ENCODE data around the gene RNASEH1. TPM values are rescaled to one million over a fixed set of nuclear protein-coding genes. Genes with fewer than 3 reads are reported as not detected.
"Not testable (repeated sequence)": the region's sequence is repeated elsewhere in the genome, so short reads cannot be mapped to it uniquely, and the experiment has no call there.

Gene RNASEH1
- total RNA-seq, 1 donor from 2014 or later = 20.9 TPM

GRCh38 chr2:3529316-3530025 is 28.7 kb downstream of the RNASEH1 start:
- intact Hi-C loops (cut with DNase I) = no loop called here
- ATAC-seq (no peak), DNase-seq (ENCODE audit: missing footprints) (no peak)

GRCh38 chr2:3527886-3528785 is 30.0 kb downstream of the RNASEH1 start:
- intact Hi-C loops (cut with DNase I) = no loop called here
- ATAC-seq = no peak
- DNase-seq (ENCODE audit: missing footprints) = no peak

- DNase-seq (ENCODE audit: missing footprints) (no peak), ATAC-seq (no peak)
- intact Hi-C loops (cut with DNase I) = no loop called here
Measured at GRCh38 chr2:3526871-3527270, 31.3 kb downstream of the RNASEH1 start.

- intact Hi-C loops (cut with DNase I) = no loop called here
Measured at GRCh38 chr2:3523551-3524041, 34.5 kb downstream of the RNASEH1 start.

GRCh38 chr2:3522961-3523421 is 35.1 kb downstream of the RNASEH1 start:
- ATAC-seq = no peak
- no peak for DNase-seq (ENCODE audit: missing footprints)
- intact Hi-C loops (cut with DNase I) = no loop called here

More at GRCh38 chr2:3523551-3524041, 34.5 kb downstream of the RNASEH1 start:
- DNase-seq (ENCODE audit: missing footprints) (no peak), ATAC-seq (no peak)

GRCh38 chr2:3520591-3520990 is 37.5 kb downstream of the RNASEH1 start:
- ATAC-seq (no peak), DNase-seq (ENCODE audit: missing footprints) (no peak)
- intact Hi-C loops (cut with DNase I) = no loop called here

GRCh38 chr2:3519255-3520205 is 38.6 kb downstream of the RNASEH1 start, which contains the start of gene ADI1:
Gene ADI1 (minus strand): TSS chr2:3519531. CDS start chr2:3519487, 44 bp downstream.
- intact Hi-C loops (cut with DNase I) = loop anchor here (1.0 to 10.0 kb wide), 3 partner anchors 49 to 145 kb away; partner anchors contain the start of genes EIPR1, RPS7 and TRAPPC12
- DNase-seq (ENCODE audit: missing footprints) (peak; percentile 95), ATAC-seq (peak; percentile 83)

- intact Hi-C loops (cut with DNase I) = loop anchor here (1.0 to 10.0 kb wide), 3 partner anchors 48 to 144 kb away; partner anchors contain the start of genes EIPR1, RPS7 and TRAPPC12
- DNase-seq (ENCODE audit: missing footprints) = peak; percentile 98
Measured at GRCh38 chr2:3518496-3519254, 39.5 kb downstream of the RNASEH1 start.

GRCh38 chr2:3517948-3518495 is 40.1 kb downstream of the RNASEH1 start:
- DNase-seq (ENCODE audit: missing footprints) = no peak
- intact Hi-C loops (cut with DNase I) = loop anchor here (2.0 to 10.0 kb wide), 2 partner anchors 47 to 143 kb away; partner anchors contain the start of genes EIPR1 and TRAPPC12
- ATAC-seq = no peak

More at GRCh38 chr2:3518496-3519254, 39.5 kb downstream of the RNASEH1 start:
- ATAC-seq = peak; percentile 97

GRCh38 chr2:3516831-3517230 is 41.3 kb downstream of the RNASEH1 start:
- DNase-seq (ENCODE audit: missing footprints) = no peak
- intact Hi-C loops (cut with DNase I) = loop anchor here (10.0 kb wide), 1 partner anchor 142 kb away; the partner anchor contains the start of genes EIPR1 and TRAPPC12
- no peak for ATAC-seq

- not testable (repeated sequence) for DNase-seq (ENCODE audit: missing footprints); ATAC-seq
- intact Hi-C loops (cut with DNase I) = loop anchor here (10.0 kb wide), 1 partner anchor 141 kb away; the partner anchor contains the start of genes EIPR1 and TRAPPC12
Measured at GRCh38 chr2:3515438-3515837, 42.7 kb downstream of the RNASEH1 start.

- intact Hi-C loops (cut with DNase I) = loop anchor here (10.0 kb wide), 1 partner anchor 138 kb away; the partner anchor contains the start of genes EIPR1 and TRAPPC12
- no peak for ATAC-seq
- DNase-seq (ENCODE audit: missing footprints) = no peak
Measured at GRCh38 chr2:3513026-3513810, 44.9 kb downstream of the RNASEH1 start.

GRCh38 chr2:3512086-3512485 is 46.0 kb downstream of the RNASEH1 start:
- ATAC-seq (no peak), DNase-seq (ENCODE audit: missing footprints) (no peak)
- intact Hi-C loops (cut with DNase I) = loop anchor here (10.0 kb wide), 1 partner anchor 137 kb away; the partner anchor contains the start of genes EIPR1 and TRAPPC12

- DNase-seq (ENCODE audit: missing footprints) (no peak), ATAC-seq (peak; percentile 39)
- intact Hi-C loops (cut with DNase I) = no loop called here
Measured at GRCh38 chr2:3505771-3506170, 52.4 kb downstream of the RNASEH1 start.

- intact Hi-C loops (cut with DNase I) = no loop called here
- DNase-seq (ENCODE audit: missing footprints) (no peak), ATAC-seq (no peak)
Measured at GRCh38 chr2:3504741-3505140, 53.4 kb downstream of the RNASEH1 start.

- no peak for DNase-seq (ENCODE audit: missing footprints)
- no peak for ATAC-seq
- intact Hi-C loops (cut with DNase I) = no loop called here
Measured at GRCh38 chr2:3503483-3503882, 54.6 kb downstream of the RNASEH1 start.

Data from Right ventricle myocardium inferior (tissue), 1 donor.